ENCODE results near the gene IRGQ. TPM values are rescaled to one million over a fixed set of nuclear protein-coding genes. Genes with fewer than 3 reads are reported as not detected.
"Not testable (repeated sequence)": the region's sequence is repeated elsewhere in the genome, so short reads cannot be mapped to it uniquely, and the experiment has no call there.

Gene IRGQ
- polyA plus RNA-seq, 2 donors, result 3.1 to 4.1 TPM

DNA sequence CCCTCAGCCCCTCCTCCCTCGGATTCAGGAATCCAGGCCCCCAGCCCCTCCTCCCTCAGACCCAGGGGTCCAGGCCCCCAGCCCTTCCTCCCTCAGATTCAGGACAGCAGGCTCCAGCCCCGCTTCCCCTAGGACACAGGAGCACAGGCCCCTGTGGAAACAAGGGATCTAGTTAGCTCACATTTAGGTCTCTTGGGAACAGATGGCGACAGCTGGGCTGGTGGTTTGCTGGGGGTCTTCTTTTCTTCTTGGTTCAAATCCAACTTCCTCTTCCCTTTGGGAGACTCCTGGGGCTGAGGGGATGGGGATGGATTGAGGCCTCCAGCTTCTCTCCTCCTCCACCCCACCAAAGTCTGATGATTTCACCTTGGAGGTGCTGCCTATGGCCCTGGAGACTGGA lies 43.3 kb downstream of the IRGQ start:
- no peak overlapping the region for H3K27ac ChIP-seq (ENCODE audit: low read depth in 2 of 2, low read length in 1 of 2)
- no peak overlapping the region for H3K4me3 ChIP-seq (ENCODE audit: low read depth in 1 of 2, low read length in 2 of 2)
- H3K4me1 ChIP-seq (ENCODE audit: control insufficient read depth in 2 of 2, insufficient read depth in 2 of 2, low read length in 1 of 2), result no peaks in the 10 kb centered on the region
- no peaks in the 10 kb centered on the region for H3K27me3 ChIP-seq (ENCODE audit: control insufficient read depth in 1 of 2, insufficient read depth in 2 of 2, low read length in 2 of 2)
- no peaks in the 10 kb centered on the region for H3K9me3 ChIP-seq (ENCODE audit: control insufficient read depth in 2 of 2, insufficient read depth in 1 of 2, low read depth in 1 of 2, low read length in 1 of 2)
- peaks cover 0 to 29% of the 10 kb centered on the region in 2 donors for H3K36me3 ChIP-seq (ENCODE audit: control insufficient read depth in 2 of 2, insufficient read depth in 2 of 2, low read length in 1 of 2)
- WGBS, 2 donors, result 78 to 84% methylated on average over 3 of the region's 3 CpGs

DNA sequence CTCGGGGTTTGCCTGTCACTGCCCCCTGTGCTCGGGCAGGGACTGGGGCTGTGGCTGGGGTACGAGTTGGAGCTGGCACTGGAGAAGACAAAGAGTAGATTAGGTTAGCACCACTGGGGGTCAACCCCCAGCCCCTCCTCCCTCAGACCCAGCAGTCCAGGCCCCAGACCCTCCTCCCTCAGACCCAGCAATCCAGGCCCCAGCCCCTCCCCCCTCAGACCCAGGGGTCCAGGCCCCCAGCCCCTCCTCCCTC lies 43.8 kb downstream of the IRGQ start:
- no peaks in the 10 kb centered on the region for H3K4me1 ChIP-seq (ENCODE audit: control insufficient read depth in 2 of 2, insufficient read depth in 2 of 2, low read length in 1 of 2)
- no peak overlapping the region for H3K4me3 ChIP-seq (ENCODE audit: low read depth in 1 of 2, low read length in 2 of 2)
- no peaks in the 10 kb centered on the region for H3K9me3 ChIP-seq (ENCODE audit: control insufficient read depth in 2 of 2, insufficient read depth in 1 of 2, low read depth in 1 of 2, low read length in 1 of 2)
- H3K36me3 ChIP-seq (ENCODE audit: control insufficient read depth in 2 of 2, insufficient read depth in 2 of 2, low read length in 1 of 2), result peaks cover 0 to 29% of the 10 kb centered on the region in 2 donors
- H3K27me3 ChIP-seq (ENCODE audit: control insufficient read depth in 1 of 2, insufficient read depth in 2 of 2, low read length in 2 of 2), result no peaks in the 10 kb centered on the region
- H3K27ac ChIP-seq (ENCODE audit: low read depth in 2 of 2, low read length in 1 of 2), result no peak overlapping the region
- 82 to 84% methylated on average over 3 of the region's 3 CpGs for WGBS, 2 donors

DNA sequence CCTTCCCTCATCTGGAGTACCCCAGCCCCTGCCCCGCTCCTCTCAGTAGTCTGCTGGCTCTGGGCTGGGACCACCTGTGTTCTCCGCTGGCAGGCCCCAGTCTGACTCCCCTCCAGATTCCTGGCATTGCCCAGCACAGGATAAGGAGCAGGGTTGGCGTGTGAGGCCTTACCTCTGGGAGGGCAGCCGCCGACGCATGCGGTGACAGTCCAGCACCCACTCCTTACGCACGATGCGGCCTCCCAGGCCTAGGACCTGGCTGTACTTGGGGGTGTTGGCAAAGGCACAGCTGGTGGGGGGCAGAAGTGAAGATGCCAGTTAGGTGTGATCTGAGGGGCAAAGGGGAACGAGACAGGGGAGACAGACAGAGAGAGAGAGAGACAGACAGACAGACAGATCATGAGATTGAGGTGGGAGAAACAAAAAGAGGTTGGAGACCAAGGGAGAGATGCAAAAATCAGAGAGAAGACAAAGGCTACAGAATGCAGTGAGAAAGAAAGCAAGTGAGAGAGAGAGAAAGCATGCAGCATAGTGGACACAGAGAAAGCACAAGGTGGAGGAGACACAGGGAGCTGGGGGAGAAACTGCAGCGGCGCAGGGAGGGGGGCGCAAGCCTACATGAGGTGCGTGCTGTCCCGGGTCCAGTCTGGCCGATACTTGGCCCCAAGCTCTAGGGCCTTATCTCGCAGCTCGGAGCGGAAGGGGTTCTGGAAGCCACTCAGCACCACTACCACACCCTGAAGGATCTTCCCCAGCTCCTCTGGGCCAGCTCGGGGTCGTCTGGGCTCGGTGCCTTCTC lies 44.3 kb downstream of the IRGQ start:
- no peaks in the 10 kb centered on the region for H3K27me3 ChIP-seq (ENCODE audit: control insufficient read depth in 1 of 2, insufficient read depth in 2 of 2, low read length in 2 of 2)
- H3K36me3 ChIP-seq (ENCODE audit: control insufficient read depth in 2 of 2, insufficient read depth in 2 of 2, low read length in 1 of 2), result peaks cover 0 to 31% of the 10 kb centered on the region in 2 donors
- no peaks in the 10 kb centered on the region for H3K9me3 ChIP-seq (ENCODE audit: control insufficient read depth in 2 of 2, insufficient read depth in 1 of 2, low read depth in 1 of 2, low read length in 1 of 2)
- H3K4me3 ChIP-seq (ENCODE audit: low read depth in 1 of 2, low read length in 2 of 2), result no peak overlapping the region
- H3K27ac ChIP-seq (ENCODE audit: low read depth in 2 of 2, low read length in 1 of 2), result no peak overlapping the region
- WGBS, 2 donors, result 91 to 92% methylated on average over 22 to 23 of the region's 23 CpGs
- no peaks in the 10 kb centered on the region for H3K4me1 ChIP-seq (ENCODE audit: control insufficient read depth in 2 of 2, insufficient read depth in 2 of 2, low read length in 1 of 2)

DNA sequence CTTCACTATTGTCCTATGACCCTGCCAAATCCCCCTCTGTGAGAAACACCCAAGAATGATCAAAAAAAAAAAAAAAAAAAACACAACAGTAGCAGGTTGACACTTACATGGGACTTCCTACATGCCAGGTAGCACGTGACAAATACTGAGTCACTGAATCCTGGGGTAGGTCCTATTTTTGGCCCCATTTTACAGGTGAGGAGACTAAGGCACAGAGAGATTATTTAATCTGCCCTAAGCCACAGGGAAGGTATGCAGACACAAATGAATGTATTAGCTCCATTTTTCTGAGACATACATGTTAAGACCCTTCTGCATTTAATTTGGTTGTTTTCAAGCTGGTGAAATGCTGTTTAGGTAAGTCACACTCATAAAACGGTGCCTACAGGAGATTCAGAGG lies 47.2 kb downstream of the IRGQ start:
- 72 to 79% methylated on average over 2 of the region's 2 CpGs for WGBS, 2 donors

DNA sequence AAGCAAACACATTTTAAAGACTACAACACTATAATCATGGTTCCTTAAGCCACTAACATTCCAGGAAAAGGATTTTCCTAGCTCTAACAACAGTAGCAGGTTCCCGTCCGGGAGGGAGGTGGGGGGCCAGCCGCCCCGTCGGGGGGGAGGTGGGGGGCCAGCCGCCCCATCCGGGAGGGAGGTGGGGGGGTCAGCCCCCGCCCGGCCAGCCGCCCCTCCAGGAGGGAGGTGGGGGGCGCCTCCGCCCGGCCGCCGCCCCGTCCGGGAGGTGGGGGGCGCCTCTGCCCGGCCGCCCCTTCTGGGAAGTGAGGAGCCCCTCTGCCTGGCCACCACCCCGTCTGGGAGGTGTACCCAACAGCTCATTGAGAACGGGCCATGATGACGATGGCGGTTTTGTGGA lies 48.0 kb downstream of the IRGQ start:
- H3K36me3 ChIP-seq (ENCODE audit: control insufficient read depth in 2 of 2, insufficient read depth in 2 of 2, low read length in 1 of 2), result peaks cover 1 to 42% of the 10 kb centered on the region in 2 donors
- 84 to 87% methylated on average over 7 to 20 of the region's 24 CpGs for WGBS, 2 donors

More for the DNA sequence above, 47.2 kb downstream of the IRGQ start:
- Histone ChIP-seq H3K4me1 (ENCODE audit: control insufficient read depth in 2 of 2, insufficient read depth in 2 of 2, low read length in 1 of 2) (no peaks in the 10 kb centered on the region), H3K9me3 (ENCODE audit: control insufficient read depth in 2 of 2, insufficient read depth in 1 of 2, low read depth in 1 of 2, low read length in 1 of 2) (no peaks in the 10 kb centered on the region), H3K27ac (ENCODE audit: low read depth in 2 of 2, low read length in 1 of 2) (no peak overlapping the region), H3K36me3 (ENCODE audit: control insufficient read depth in 2 of 2, insufficient read depth in 2 of 2, low read length in 1 of 2) (peaks cover 0 to 34% of the 10 kb centered on the region in 2 donors), H3K4me3 (ENCODE audit: low read depth in 1 of 2, low read length in 2 of 2) (no peak overlapping the region), H3K27me3 (ENCODE audit: control insufficient read depth in 1 of 2, insufficient read depth in 2 of 2, low read length in 2 of 2) (no peaks in the 10 kb centered on the region)

DNA sequence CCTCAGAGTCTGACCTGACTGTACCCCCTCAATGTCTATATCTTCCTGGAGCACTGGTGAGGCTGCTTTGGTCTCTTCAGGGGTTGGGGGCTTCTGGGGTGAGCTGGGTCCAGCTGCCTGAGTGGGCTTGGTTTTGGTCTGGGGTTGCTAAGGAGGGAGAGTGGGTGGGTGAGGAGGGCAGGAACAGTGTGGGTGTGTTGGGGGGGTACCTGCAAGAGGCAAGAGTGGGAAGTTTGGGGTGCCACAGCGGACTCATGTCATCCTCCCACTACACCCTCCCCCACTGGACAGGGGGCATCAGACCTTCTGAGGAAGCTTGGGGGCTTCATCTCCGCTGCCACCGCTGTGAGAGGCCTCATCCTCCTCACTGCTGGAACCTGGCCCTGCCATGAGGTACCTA lies 49.4 kb downstream of the IRGQ start:
- no peak overlapping the region for H3K4me3 ChIP-seq (ENCODE audit: low read depth in 1 of 2, low read length in 2 of 2)
- no peaks in the 10 kb centered on the region for H3K4me1 ChIP-seq (ENCODE audit: control insufficient read depth in 2 of 2, insufficient read depth in 2 of 2, low read length in 1 of 2)
- no peaks in the 10 kb centered on the region for H3K9me3 ChIP-seq (ENCODE audit: control insufficient read depth in 2 of 2, insufficient read depth in 1 of 2, low read depth in 1 of 2, low read length in 1 of 2)
- H3K36me3 ChIP-seq (ENCODE audit: control insufficient read depth in 2 of 2, insufficient read depth in 2 of 2, low read length in 1 of 2), result peaks cover 4 to 37% of the 10 kb centered on the region in 2 donors
- WGBS, 2 donors, result 99 to 100% methylated on average over 2 to 3 of the region's 3 CpGs
- no peaks in the 10 kb centered on the region for H3K27me3 ChIP-seq (ENCODE audit: control insufficient read depth in 1 of 2, insufficient read depth in 2 of 2, low read length in 2 of 2)
- H3K27ac ChIP-seq (ENCODE audit: low read depth in 2 of 2, low read length in 1 of 2), result no peak overlapping the region

More for the DNA sequence above, 48.0 kb downstream of the IRGQ start:
- not testable (repeated sequence) for H3K27me3 ChIP-seq (ENCODE audit: control insufficient read depth in 1 of 2, insufficient read depth in 2 of 2, low read length in 2 of 2); H3K27ac ChIP-seq (ENCODE audit: low read depth in 2 of 2, low read length in 1 of 2); H3K4me3 ChIP-seq (ENCODE audit: low read depth in 1 of 2, low read length in 2 of 2); H3K4me1 ChIP-seq (ENCODE audit: control insufficient read depth in 2 of 2, insufficient read depth in 2 of 2, low read length in 1 of 2); H3K9me3 ChIP-seq (ENCODE audit: control insufficient read depth in 2 of 2, insufficient read depth in 1 of 2, low read depth in 1 of 2, low read length in 1 of 2)

DNA sequence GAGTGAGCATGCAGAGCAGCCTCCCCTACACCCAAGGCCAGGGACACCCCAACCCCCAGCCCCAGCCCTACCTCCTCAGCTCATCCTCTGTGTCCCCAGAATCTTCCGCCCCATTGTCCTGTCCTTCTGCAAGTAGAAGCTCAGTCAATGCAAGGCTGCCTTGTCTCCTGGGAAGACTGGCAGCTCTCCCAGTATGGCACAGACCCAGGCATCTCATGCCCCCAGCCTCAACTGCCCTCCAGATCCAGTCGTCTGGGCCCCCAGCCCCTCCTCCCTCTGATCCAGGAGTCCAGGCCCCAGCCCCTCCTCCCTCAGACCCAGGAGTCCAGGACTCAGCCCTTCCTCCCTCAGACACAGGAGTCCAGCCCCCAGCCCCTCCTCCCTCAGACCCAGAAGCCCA lies 50.0 kb downstream of the IRGQ start:
- 71 to 83% methylated on average over 2 of the region's 2 CpGs for WGBS, 2 donors
- Histone ChIP-seq H3K27me3 (ENCODE audit: control insufficient read depth in 1 of 2, insufficient read depth in 2 of 2, low read length in 2 of 2) (no peaks in the 10 kb centered on the region), H3K9me3 (ENCODE audit: control insufficient read depth in 2 of 2, insufficient read depth in 1 of 2, low read depth in 1 of 2, low read length in 1 of 2) (no peaks in the 10 kb centered on the region), H3K4me1 (ENCODE audit: control insufficient read depth in 2 of 2, insufficient read depth in 2 of 2, low read length in 1 of 2) (no peaks in the 10 kb centered on the region), H3K27ac (ENCODE audit: low read depth in 2 of 2, low read length in 1 of 2) (no peak overlapping the region), H3K4me3 (ENCODE audit: low read depth in 1 of 2, low read length in 2 of 2) (no peak overlapping the region), H3K36me3 (ENCODE audit: control insufficient read depth in 2 of 2, insufficient read depth in 2 of 2, low read length in 1 of 2) (peaks cover 4 to 32% of the 10 kb centered on the region in 2 donors)

DNA sequence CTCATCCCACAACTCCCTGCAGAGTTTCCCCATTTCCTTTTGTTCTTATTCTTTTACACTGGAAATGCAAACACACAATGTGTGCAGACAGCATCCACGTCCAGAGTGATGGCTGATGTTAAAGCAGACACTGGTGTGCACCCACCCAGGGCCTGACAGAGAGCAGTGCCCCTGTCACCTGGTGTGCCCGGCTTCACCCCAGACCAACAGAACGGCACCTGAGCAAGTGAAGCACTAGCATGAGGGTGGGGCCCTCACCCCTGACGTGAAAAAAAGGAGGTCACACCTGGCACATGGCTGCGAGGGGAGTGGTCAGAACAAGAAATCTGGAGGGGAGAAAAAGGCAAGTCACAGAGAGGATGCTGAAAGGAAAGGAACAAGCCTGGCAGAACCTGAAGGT lies 50.7 kb downstream of the IRGQ start:
- Histone ChIP-seq H3K4me3 (ENCODE audit: low read depth in 1 of 2, low read length in 2 of 2) (no peak overlapping the region), H3K4me1 (ENCODE audit: control insufficient read depth in 2 of 2, insufficient read depth in 2 of 2, low read length in 1 of 2) (no peaks in the 10 kb centered on the region), H3K27me3 (ENCODE audit: control insufficient read depth in 1 of 2, insufficient read depth in 2 of 2, low read length in 2 of 2) (no peaks in the 10 kb centered on the region), H3K36me3 (ENCODE audit: control insufficient read depth in 2 of 2, insufficient read depth in 2 of 2, low read length in 1 of 2) (peaks cover 4 to 28% of the 10 kb centered on the region in 2 donors), H3K27ac (ENCODE audit: low read depth in 2 of 2, low read length in 1 of 2) (no peak overlapping the region), H3K9me3 (ENCODE audit: control insufficient read depth in 2 of 2, insufficient read depth in 1 of 2, low read depth in 1 of 2, low read length in 1 of 2) (no peaks in the 10 kb centered on the region)
- 85 to 88% methylated on average over 5 of the region's 5 CpGs for WGBS, 2 donors

DNA sequence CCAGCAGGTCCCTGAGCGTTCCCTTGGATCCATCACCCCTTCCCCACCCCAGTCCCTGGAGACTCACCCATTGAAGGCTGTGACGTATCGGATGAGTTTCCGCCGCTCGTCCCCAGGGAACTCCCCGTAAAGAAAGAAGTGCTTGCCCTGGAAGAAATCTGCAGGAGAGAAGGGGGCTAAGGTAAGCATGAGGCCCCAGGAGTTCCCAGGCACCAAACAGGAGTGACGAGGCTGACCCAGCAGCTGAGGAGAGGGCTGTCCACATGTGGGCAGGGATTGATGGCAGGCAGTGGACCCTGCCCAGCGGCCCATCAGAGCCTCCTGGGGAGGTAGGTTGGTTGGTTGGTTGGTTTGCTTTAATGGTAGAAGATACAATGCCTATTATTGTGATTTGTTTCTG lies 51.9 kb downstream of the IRGQ start:
- Histone ChIP-seq H3K4me1 (ENCODE audit: control insufficient read depth in 2 of 2, insufficient read depth in 2 of 2, low read length in 1 of 2) (no peaks in the 10 kb centered on the region), H3K27ac (ENCODE audit: low read depth in 2 of 2, low read length in 1 of 2) (no peak overlapping the region), H3K4me3 (ENCODE audit: low read depth in 1 of 2, low read length in 2 of 2) (no peak overlapping the region), H3K36me3 (ENCODE audit: control insufficient read depth in 2 of 2, insufficient read depth in 2 of 2, low read length in 1 of 2) (peaks cover 4 to 27% of the 10 kb centered on the region in 2 donors), H3K27me3 (ENCODE audit: control insufficient read depth in 1 of 2, insufficient read depth in 2 of 2, low read length in 2 of 2) (no peaks in the 10 kb centered on the region), H3K9me3 (ENCODE audit: control insufficient read depth in 2 of 2, insufficient read depth in 1 of 2, low read depth in 1 of 2, low read length in 1 of 2) (no peaks in the 10 kb centered on the region)
- 95 to 99% methylated on average over 9 of the region's 9 CpGs for WGBS, 2 donors

DNA sequence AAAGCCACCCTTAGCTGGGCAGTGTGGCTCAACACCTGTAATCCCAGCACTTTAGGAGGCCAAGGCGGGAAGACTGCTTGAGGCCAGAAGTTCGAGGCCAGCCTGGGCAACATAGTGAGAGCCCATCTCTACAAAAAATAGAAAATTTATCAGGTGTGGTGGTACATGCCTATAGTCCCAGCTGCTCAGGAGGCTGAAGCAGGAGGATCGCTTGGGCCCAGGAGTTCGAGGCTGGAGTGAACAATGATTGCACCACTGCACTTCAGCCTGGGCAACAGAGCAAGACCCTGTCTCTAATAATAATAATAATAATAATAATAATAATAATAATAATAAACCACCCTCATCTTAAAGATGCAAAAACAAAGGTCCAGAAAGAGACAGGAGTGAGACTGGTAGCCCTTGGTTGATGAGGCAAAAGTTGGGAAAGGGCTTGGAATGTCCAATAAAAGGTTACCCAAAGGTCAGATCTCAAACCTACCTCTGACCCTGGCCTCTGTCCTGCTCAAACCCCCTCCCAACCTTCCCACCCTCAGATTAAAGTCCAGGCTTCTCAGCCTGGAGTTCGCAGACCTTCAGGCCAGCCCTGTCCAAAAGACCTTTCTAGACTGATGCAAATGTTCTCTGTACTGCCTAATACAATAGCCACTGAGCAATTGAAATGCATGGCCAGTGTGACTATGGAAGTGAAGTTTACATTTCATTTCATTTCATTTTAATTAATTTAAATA lies 53.8 kb downstream of the IRGQ start:
- H3K4me3 ChIP-seq (ENCODE audit: low read depth in 1 of 2, low read length in 2 of 2), result no peak overlapping the region
- no peak overlapping the region for H3K27ac ChIP-seq (ENCODE audit: low read depth in 2 of 2, low read length in 1 of 2)
- peaks cover 4 to 27% of the 10 kb centered on the region in 2 donors for H3K36me3 ChIP-seq (ENCODE audit: control insufficient read depth in 2 of 2, insufficient read depth in 2 of 2, low read length in 1 of 2)
- WGBS, 2 donors, result 93 to 96% methylated on average over 5 of the region's 5 CpGs
- no peaks in the 10 kb centered on the region for H3K4me1 ChIP-seq (ENCODE audit: control insufficient read depth in 2 of 2, insufficient read depth in 2 of 2, low read length in 1 of 2)
- no peaks in the 10 kb centered on the region for H3K9me3 ChIP-seq (ENCODE audit: control insufficient read depth in 2 of 2, insufficient read depth in 1 of 2, low read depth in 1 of 2, low read length in 1 of 2)
- no peaks in the 10 kb centered on the region for H3K27me3 ChIP-seq (ENCODE audit: control insufficient read depth in 1 of 2, insufficient read depth in 2 of 2, low read length in 2 of 2)
